Motor neuron (in vitro differentiated cells): ENCODE measurements around the gene TRMT10A. TPM values are rescaled to one million over a fixed set of nuclear protein-coding genes. Genes with fewer than 3 reads are reported as not detected.

Experiments
- ATAC-seq, 8 experiments: fragments of 200-7000 bp; cut with Tn5 transposase; replicated peaks in 6 of 8; 2 replicates each; pipeline ENCODE4 v1.8.0; 2021; ENCODE audit warnings: mild to moderate bottlenecking in 8 of 8, moderate library complexity in 8 of 8
- H3K27ac ChIP-seq, 2 donors: fragments of 250-450 bp; sonication (Bioruptor Pico); 2 replicates each; pipeline ENCODE4 v1.9.0; 2021; ENCODE audit warnings: antibody characterized with exemption in 2 of 2, mild to moderate bottlenecking in 2 of 2, moderate library complexity in 1 of 2
- H3K4me1 ChIP-seq, 2 donors: fragments of 250-450 bp; sonication (Bioruptor Pico); replicated peaks in 1 of 2; 2 replicates each; pipeline ENCODE4 v1.6.1; 2021; ENCODE audit warnings: antibody characterized with exemption in 2 of 2, mild to moderate bottlenecking in 2 of 2, moderate library complexity in 1 of 2
- H3K4me3 ChIP-seq, 5 donors: fragments of 250-450 bp; sonication (Bioruptor Pico); 2 replicates each; pipeline ENCODE4 v1.9.0; 2021; ENCODE audit warnings: antibody characterized with exemption in 5 of 5, mild to moderate bottlenecking in 5 of 5, moderate library complexity in 4 of 5
- WGBS, 10 experiments: fragments of 450-650 bp; shearing (Covaris generic); methylation state at CpG; one replicate each; pipeline ENCODE4 v1.0.0; 2022; 5-methylcytosine and 5-hydroxymethylcytosine counted together
- in situ Hi-C, 9 experiments: fragments of 400-800 bp; cut with MboI; loops; one replicate each; pipeline ENCODE4 v1.15.0; 2021; ENCODE audit warnings: low sequenced_read_pairs in 9 of 9, low pct_unique_long_range_greater_than_20kb in 2 of 9; ENCODE audit not compliant: unreplicated experiment in 9 of 9
- total RNA-seq, 8 experiments: library from RNA; unstranded; fragments of 300-600 nt; gene quantifications; 2 replicates each; pipeline versions ENCODE4 v1.2.3 to v1.2.4, GENCODE V29; 2022

TRMT10A gene, protein sequence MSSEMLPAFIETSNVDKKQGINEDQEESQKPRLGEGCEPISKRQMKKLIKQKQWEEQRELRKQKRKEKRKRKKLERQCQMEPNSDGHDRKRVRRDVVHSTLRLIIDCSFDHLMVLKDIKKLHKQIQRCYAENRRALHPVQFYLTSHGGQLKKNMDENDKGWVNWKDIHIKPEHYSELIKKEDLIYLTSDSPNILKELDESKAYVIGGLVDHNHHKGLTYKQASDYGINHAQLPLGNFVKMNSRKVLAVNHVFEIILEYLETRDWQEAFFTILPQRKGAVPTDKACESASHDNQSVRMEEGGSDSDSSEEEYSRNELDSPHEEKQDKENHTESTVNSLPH
- 10 to 100 TPM in 6 of 8 experiments, 1 to 10 TPM in 2; 7.3 to 15.9 (median 11.7) TPM for total RNA-seq

DNA sequence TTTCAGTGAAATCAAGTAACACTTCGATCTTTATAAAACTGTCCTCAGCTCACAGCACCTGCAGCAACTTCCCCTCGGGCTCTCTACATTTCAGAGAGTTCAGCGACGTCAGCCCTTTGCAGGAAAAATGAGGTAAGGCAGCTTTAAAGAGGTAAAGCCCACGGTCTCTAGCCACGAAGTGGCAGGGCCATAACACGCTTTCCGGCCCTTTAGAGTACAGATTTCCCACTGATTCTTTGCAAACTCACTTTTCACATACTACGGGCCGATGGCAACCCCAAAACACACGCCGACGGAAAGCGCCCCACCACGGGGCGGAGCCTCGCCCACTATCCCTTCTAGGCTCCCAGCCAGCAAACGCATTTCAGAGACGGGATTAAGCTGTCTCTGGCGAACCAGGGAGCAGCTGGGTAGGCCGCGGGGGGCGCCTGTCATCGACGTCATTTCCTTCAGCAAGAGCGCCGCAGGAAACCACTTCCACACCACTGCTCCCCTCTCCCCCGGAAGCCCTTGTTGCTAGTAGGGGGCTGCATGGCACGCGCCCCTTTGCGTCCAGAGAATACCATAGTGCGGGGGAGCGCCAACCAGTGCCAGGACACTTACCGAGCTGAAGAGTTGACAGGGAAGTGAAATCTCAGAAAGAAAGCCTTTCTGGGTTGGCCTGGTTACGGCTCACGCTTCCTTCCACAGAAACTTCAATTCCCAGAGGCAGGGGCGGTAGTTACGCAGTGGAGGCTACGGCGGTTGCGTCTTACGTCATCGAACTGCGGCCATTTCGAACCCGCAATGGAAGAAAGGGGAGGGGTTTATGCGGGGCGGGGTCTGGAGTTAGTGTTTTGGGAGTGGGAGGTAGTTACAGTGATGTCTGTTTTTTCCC is at the start of gene TRMT10A:
TSS of gene TRMT10A (minus strand) at position 730 of the 877 bp plus-strand sequence. CDS start 4,701 bp downstream, outside the sequence.
- in situ Hi-C loops = loop anchor here in 3 of 9 experiments (5.0 to 25.0 kb wide), 2 partner anchors 244 to 249 kb away; partner anchors contain the start of gene DAPP1 (in 2 of the 3)
- peak; percentile 95 to 98 (median 97) for ATAC-seq
- H3K4me3 ChIP-seq = peak within 1 kb of the TSS; percentile 71 to 93 (median 78)
- H3K4me1 ChIP-seq = peaks cover 5 to 9% of the 10 kb centered on the region in 2 donors
- peak within 1 kb of the TSS; percentile 94 to 96 for H3K27ac ChIP-seq
- 0 to 1% (median 0%) methylated on average over 1 to 24 of the region's 48 CpGs; no CpG with 5 or more reads in 1 of the 10 experiments for WGBS, 10 experiments

DNA sequence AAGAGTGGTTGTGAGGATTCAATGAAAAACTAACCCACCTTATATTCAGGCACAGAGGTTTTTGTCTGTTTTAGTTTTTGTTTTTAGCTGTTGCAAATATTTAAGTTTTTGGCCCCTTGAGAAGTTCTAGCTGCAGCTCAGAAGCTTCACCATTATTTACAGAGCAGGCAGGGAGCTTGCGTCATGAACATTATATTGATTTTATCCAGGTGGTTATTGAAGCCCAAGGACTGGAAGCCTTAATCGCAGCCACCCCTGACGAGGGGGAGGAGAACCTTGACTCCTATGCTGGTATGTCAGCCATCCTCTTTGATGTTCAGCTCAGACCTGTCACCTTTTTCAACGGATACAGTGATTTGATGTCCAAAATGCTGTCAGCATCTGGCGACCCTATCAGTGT is 48.9 kb upstream of the TRMT10A start:
- WGBS, 10 experiments = 0 to 90% (median 60%) methylated on average over 1 to 5 of the region's 5 CpGs; no CpG with 5 or more reads in 1 of the 10 experiments
- ATAC-seq = no peak
- in situ Hi-C loops = no loop called here
- Histone ChIP-seq H3K4me3 (no peak overlapping the region), H3K4me1 (no peaks in the 10 kb centered on the region), H3K27ac (no peak overlapping the region)

DNA sequence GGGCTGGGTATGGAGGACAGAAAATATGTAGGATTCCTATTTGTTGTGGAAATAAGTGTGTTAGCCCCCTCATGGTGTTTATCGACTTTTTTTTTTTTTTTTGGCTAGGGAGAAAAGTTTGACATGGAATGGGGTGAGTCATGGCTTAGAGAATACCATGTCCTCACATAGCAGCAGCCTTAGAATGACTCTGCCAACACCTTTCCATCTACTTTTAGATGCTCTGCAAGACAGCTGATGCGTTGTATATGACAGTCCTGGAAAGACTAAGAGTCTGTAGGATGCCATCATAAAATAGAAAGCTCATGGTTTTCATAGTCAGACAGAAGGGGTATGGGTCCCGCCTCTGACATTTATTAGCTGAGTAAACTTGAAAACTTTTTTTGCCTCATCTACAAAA is 48.4 kb upstream of the TRMT10A start:
- 0 to 95% (median 63%) methylated on average over 1 to 3 of the region's 3 CpGs; no CpG with 5 or more reads in 1 of the 10 experiments for WGBS, 10 experiments
- H3K4me3 ChIP-seq = no peak overlapping the region
- H3K27ac ChIP-seq = no peak overlapping the region
- in situ Hi-C loops = no loop called here
- no peaks in the 10 kb centered on the region for H3K4me1 ChIP-seq
- ATAC-seq = no peak

DNA sequence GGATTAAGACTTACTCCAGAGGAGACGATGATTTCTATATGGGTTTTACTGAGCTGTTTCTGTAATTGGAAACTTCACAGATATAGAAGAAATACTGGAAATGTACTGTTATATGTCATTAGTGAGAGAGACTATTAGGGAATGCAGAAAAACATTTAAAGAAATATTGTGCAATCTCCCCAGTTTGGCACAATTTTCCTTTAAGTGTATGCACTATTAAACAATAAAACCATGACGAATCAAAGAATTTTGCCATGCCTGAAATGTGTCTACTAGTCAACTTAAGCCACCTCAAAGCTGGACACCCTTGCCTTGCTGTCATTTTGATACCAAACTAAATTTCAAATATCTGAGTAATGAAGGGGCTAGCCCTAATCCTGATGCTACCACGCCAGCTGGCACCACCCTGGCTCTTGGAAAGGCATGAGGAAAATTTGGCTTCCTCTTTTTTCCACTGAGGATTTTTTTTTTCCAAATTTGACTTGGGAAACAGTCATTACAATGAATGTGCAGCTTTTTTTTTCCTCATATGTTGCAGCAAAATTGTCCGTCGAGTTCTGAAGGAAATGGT is 46.9 kb upstream of the TRMT10A start:
- H3K4me3 ChIP-seq = no peak overlapping the region
- in situ Hi-C loops = no loop called here
- no peak for ATAC-seq
- no peaks in the 10 kb centered on the region for H3K4me1 ChIP-seq
- H3K27ac ChIP-seq = no peak overlapping the region
- 0 to 100% (median 84%) methylated on average over 1 to 5 of the region's 5 CpGs; no CpG with 5 or more reads in 1 of the 10 experiments for WGBS, 10 experiments

DNA sequence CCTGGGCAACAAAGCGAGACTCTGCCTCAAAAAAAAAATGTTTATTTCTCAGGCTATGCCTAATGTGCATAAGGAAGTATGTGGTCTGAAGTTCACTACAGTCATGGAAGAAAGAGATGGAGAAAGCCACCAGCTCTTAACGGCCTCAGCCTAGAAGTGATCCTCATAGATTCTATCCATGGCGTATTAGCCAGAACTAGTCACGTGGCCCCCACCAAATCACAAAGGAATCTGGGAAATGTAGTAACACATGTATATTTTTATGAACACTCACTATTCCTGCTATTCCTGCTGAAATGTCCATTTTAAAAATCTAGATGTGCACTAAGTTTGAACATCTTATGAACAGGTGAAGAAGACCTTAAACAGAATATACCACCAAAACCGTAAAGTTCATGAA is 44.6 kb upstream of the TRMT10A start:
- ATAC-seq = no peak
- WGBS, 10 experiments = 23 to 100% (median 86%) methylated on average over 1 to 5 of the region's 5 CpGs; no CpG with 5 or more reads in 1 of the 10 experiments
- no peaks in the 10 kb centered on the region for H3K4me1 ChIP-seq
- no peak overlapping the region for H3K27ac ChIP-seq
- in situ Hi-C loops = no loop called here
- no peak overlapping the region for H3K4me3 ChIP-seq

DNA sequence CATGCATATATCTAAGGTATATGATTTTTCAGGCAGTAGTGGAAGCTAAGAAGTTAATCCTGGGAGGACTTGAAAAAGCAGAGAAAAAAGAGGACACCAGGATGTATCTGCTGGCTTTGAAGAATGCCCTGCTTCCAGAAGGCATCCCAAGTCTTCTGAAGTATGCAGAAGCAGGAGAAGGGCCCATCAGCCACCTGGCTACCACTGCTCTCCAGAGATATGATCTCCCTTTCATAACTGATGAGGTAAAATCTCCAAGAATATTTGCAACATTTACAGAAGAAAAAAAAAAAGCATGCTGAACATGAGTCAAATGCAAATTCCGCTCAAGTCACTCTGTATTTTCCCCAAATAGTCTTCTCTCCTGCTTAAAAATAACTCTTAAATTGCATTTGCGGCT is 42.9 kb upstream of the TRMT10A start:
- ATAC-seq = no peak
- WGBS, 10 experiments = 15 to 100% (median 92%) methylated on average over 2 of the region's 2 CpGs; no CpG with 5 or more reads in 2 of the 10 experiments

DNA sequence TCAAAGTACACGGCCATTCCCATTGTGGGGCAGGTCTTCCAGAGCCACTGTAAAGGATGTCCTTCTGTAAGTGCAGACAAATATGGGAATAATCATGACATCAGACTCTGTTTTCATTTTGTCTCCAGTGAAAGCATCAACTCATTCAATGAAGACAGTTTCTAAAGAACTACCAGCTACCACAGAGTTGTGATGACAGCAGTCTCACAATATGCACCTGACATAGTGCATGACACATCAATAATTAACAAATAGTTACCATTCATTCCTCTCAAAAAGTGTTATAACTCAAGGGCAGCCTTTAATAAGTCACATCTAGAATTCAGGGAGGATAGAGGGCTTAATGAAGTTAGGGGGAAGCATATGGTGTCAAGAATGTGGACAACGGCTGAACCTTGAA is 31.0 kb upstream of the TRMT10A start:
- ATAC-seq = peak in 1 of 8 experiments; percentile 37
- no peaks in the 10 kb centered on the region for H3K4me1 ChIP-seq
- H3K27ac ChIP-seq = no peak overlapping the region
- H3K4me3 ChIP-seq = no peak overlapping the region
- in situ Hi-C loops = no loop called here
- WGBS, 10 experiments = 15 to 90% (median 67%) methylated on average over 1 to 2 of the region's 2 CpGs; no CpG with 5 or more reads in 1 of the 10 experiments

More for the DNA sequence above, 42.9 kb upstream of the TRMT10A start:
- Histone ChIP-seq H3K4me3 (no peak overlapping the region), H3K4me1 (no peaks in the 10 kb centered on the region), H3K27ac (no peak overlapping the region)
- in situ Hi-C loops = no loop called here

DNA sequence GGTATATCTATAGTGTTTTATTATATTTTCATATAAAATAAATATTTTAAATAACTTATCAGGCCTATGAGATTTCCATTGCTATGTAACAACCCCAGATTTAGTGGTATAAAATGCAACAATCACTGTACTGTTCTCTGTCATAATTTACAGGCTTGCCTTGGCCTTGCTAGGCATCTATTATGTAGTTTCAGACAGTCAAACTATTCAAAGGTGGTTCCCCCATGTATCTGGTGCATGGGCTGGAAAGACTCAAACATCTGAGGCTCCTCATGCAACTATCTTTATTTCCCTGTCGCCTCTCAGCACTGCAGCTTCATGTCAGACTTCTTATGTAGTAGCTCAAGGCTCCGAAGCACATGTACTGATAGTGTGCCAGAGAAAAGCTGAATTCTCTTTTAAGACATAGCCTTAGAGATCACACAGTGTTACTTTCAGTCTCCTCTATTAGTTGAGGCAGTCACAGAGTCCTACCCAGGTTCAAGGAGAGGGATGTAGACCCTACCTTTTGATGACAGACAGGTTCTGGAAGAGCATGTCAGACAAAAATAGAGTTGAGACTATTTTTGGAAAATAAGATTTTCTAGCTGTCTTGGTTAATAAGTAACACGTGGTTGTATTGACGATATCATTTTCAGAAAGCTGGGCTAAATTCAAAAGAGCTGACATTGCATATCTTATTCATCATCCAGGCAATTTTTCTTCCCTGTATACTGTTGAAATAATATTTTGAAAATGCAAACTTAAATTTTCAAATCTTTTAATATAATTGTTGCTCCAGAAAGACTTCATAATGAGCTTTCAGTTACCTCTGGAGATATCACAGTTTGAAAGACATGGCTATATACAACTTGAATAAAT is 30.2 kb upstream of the TRMT10A start:
- in situ Hi-C loops = no loop called here
- WGBS, 10 experiments = 0 to 100% (median 63%) methylated on average over 1 to 4 of the region's 4 CpGs; no CpG with 5 or more reads in 2 of the 10 experiments

DNA sequence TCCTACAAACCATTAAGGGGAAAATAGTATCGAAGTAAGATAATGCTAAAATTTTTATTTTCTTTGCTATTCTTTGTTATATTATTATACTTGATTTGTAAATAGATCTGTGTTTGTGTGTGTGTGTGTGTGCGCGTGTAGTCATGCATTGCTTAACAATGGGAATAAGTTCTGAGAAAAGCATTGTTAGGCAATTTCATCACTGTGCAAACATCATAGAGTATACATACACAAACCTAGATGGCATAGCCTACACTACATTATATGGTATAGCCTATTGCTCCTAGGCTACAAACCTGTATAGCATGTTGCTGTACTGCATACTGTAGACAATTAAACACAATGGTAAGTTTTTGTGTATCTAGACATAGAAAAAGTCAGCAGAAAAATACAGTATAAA is 27.9 kb upstream of the TRMT10A start:
- no peak for ATAC-seq
- in situ Hi-C loops = no loop called here

More for the DNA sequence above, 30.2 kb upstream of the TRMT10A start:
- Histone ChIP-seq H3K4me3 (no peak overlapping the region), H3K4me1 (no peaks in the 10 kb centered on the region), H3K27ac (no peak overlapping the region)
- ATAC-seq = no peak

DNA sequence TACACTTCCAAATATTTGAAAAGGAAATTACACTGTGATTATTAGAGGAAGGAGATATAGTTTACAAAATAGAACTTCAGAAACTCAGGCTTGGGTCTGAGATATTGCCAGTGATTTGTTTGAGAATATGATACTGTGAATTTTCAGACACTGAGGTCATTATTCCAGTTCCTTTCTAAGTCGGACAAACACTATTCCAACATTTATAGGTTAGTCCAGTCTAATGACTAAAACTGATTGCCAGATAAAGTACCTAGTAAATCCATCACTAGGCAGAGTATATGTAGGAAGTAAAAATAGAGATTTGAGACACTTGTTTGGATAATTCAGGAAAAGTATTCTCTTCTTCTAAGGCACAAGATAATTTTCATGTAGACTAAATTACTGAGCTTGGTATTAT is 24.0 kb upstream of the TRMT10A start:
- 0 to 100% (median 63%) methylated on average over 1 of the region's 1 CpG; no CpG with 5 or more reads in 3 of the 10 experiments for whole genome bisulfite sequencing, 10 experiments
- Histone ChIP-seq H3K4me3 (no peak overlapping the region), H3K27ac (no peak overlapping the region), H3K4me1 (no peaks in the 10 kb centered on the region)
- no peak for ATAC-seq
- in situ Hi-C loops = no loop called here

More for the DNA sequence above, 27.9 kb upstream of the TRMT10A start:
- H3K4me1 ChIP-seq = no peaks in the 10 kb centered on the region
- 20 to 100% (median 91%) methylated on average over 1 to 3 of the region's 3 CpGs; no CpG with 5 or more reads in 1 of the 10 experiments for WGBS, 10 experiments
- H3K4me3 ChIP-seq = no peak overlapping the region
- no peak overlapping the region for H3K27ac ChIP-seq

DNA sequence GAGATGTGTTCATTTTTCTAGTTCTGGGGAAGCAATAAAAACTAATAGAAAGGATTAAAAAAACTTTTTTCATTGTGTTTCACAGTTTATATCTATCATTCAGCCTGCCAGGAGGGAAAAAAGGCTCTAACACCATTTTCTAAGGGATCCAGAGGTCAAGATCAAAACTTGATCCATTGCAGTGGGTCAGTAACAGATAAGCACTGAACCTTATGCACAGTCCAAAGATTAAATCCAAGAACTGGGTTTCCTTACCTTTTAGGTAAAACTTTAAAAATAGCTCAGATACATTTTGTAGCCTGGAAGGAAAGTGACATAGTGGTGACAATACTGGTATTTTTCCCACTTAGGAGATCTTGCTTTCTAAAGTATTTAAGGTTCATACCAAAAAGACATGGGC is 23.5 kb upstream of the TRMT10A start:
- H3K27ac ChIP-seq = no peak overlapping the region

DNA sequence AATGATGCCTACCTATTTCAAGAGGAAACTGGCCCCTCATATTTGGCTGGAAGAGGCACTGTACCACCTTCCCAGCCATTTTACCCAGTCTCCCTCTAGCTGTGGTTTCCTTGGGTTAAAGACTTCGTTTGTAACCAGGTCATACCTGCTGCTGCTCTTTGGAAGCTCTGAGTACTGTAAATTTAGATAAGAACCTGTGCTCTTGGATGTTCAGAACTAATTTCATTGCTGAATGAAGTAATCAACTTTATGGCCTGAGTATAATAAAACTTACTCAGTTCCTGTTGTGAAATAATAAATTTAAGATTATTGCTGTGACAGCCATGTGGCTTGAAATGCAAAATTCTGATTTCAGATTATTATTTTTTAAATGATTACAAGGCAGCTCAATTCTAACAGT is 23.0 kb upstream of the TRMT10A start:
- H3K27ac ChIP-seq = no peak overlapping the region
- in situ Hi-C loops = no loop called here
- H3K4me1 ChIP-seq = no peaks in the 10 kb centered on the region
- 0 to 86% (median 43%) methylated on average over 1 of the region's 1 CpG; no CpG with 5 or more reads in 1 of the 10 experiments for WGBS, 10 experiments
- no peak for ATAC-seq
- no peak overlapping the region for H3K4me3 ChIP-seq

More for the DNA sequence above, 23.5 kb upstream of the TRMT10A start:
- H3K4me1 ChIP-seq = no peaks in the 10 kb centered on the region
- no peak for ATAC-seq
- in situ Hi-C loops = no loop called here
- H3K4me3 ChIP-seq = no peak overlapping the region
